Keratinocyte (primary cell): ENCODE measurements around the gene TTC32. TPM values are rescaled to one million over a fixed set of nuclear protein-coding genes. Genes with fewer than 3 reads are reported as not detected.
A peak's percentile ranks its signal among the peaks of the same experiment; 100 is the strongest.

Experiments
- DNase-seq: peaks from one replicate; pipeline ENCODE4 v3.0.0-alpha.2; 2011; ENCODE audit warnings: low read depth, missing footprints, low spot score
- FAIRE-seq: peaks from 2 replicates; lab custom pipeline; 2011; peaks lifted over from hg19 to GRCh38; lab: Jason Lieb, UNC
- H2AFZ ChIP-seq: 2 replicates; pipeline ENCODE4 v1.6.0; 2012; ENCODE audit warnings: low read length, control low read depth, inconsistent platforms; ENCODE audit not compliant: control insufficient read depth
- H3K27ac ChIP-seq: 2 replicates; pipeline ENCODE4 v1.5.1; 2011; ENCODE audit warnings: low read length; ENCODE audit not compliant: control insufficient read depth, insufficient read depth
- H3K27me3 ChIP-seq: 3 replicates; pipeline ENCODE4 v1.6.0; 2011; ENCODE audit warnings: low read length; ENCODE audit not compliant: control insufficient read depth, insufficient read depth; ENCODE audit errors: extremely low read depth
- H3K36me3 ChIP-seq, 2 experiments: 2 replicates in 1 of 2; 3 replicates in 1 of 2; pipeline ENCODE4 v1.5.1; 2011; ENCODE audit warnings: low read length in 2 of 2, mild to moderate bottlenecking in 1 of 2; ENCODE audit not compliant: control insufficient read depth in 2 of 2, insufficient read depth in 2 of 2; ENCODE audit errors: extremely low read depth in 1 of 2
- H3K4me1 ChIP-seq: 3 replicates; pipeline ENCODE4 v1.5.1; 2011; ENCODE audit warnings: low read length; ENCODE audit not compliant: control insufficient read depth, insufficient read depth; ENCODE audit errors: extremely low read depth
- H3K4me2 ChIP-seq: 3 replicates; pipeline ENCODE4 v1.6.0; 2011; ENCODE audit warnings: low read depth, low read length; ENCODE audit not compliant: control insufficient read depth, insufficient read depth; ENCODE audit errors: extremely low read depth
- H3K4me3 ChIP-seq, 3 experiments: fragments of 200-600 bp in 1 of 3; sonication (generic) in 1 of 3; 2 replicates in 2 of 3; 3 replicates in 1 of 3; pipeline ENCODE4 v1.5.1; 2011 to 2016; ENCODE audit warnings: low read length in 3 of 3, mild to moderate bottlenecking in 3 of 3, control low read depth in 2 of 3, inconsistent platforms in 1 of 3, low read depth in 1 of 3, mixed read lengths in 1 of 3, mixed run types in 1 of 3, moderate library complexity in 1 of 3; ENCODE audit not compliant: control insufficient read depth in 2 of 3, insufficient read depth in 2 of 3; ENCODE audit errors: extremely low read depth in 1 of 3
- H3K79me2 ChIP-seq: 2 replicates; pipeline ENCODE4 v1.6.0; 2012; ENCODE audit warnings: low read length; ENCODE audit not compliant: control insufficient read depth, insufficient read depth
- H3K9ac ChIP-seq: 3 replicates; pipeline ENCODE4 v1.6.0; 2011; ENCODE audit warnings: low read length; ENCODE audit not compliant: control insufficient read depth, insufficient read depth; ENCODE audit errors: extremely low read depth
- H3K9me1 ChIP-seq: 3 replicates; pipeline ENCODE4 v1.6.0; 2011; ENCODE audit warnings: low read length; ENCODE audit not compliant: control insufficient read depth, insufficient read depth; ENCODE audit errors: extremely low read depth
- H3K9me3 ChIP-seq: 2 replicates; pipeline ENCODE4 v1.5.1; 2012; ENCODE audit warnings: low read depth, low read length; ENCODE audit not compliant: control insufficient read depth
- H4K20me1 ChIP-seq: 3 replicates; pipeline ENCODE4 v1.6.0; 2011; ENCODE audit warnings: low read length; ENCODE audit not compliant: control insufficient read depth, insufficient read depth; ENCODE audit errors: extremely low read depth
- EZH2 ChIP-seq: IDR thresholded peaks from one replicate; pipeline ENCODE4 v1.6.1; 2012; ENCODE audit warnings: inconsistent platforms, mild to moderate bottlenecking, low read length, moderate library complexity
- dilution Hi-C: fragments of 300-500 bp; cut with MboI; formaldehyde crosslinking; loops from one replicate; pipeline ENCODE4 v1.7.0; 2020; ENCODE audit warnings: low sequenced_read_pairs; ENCODE audit not compliant: extremely low pct_ligation_motif_present
- polyA plus RNA-seq, 5 experiments: library from polyadenylated mRNA; depleted of rRNA in 3 of 5; stranded (reverse) in 3 of 5; stranded (forward) in 1 of 5; unstranded in 1 of 5; fragments of >200 nt; gene quantifications; 1 replicate in 1 of 5; 2 replicates in 3 of 5; 3 replicates in 1 of 5; pipeline versions ENCODE4 v1.2.1 to v1.2.3, GENCODE V29; 2011 to 2012; ENCODE audit warnings: missing spikeins in 2 of 5, low read depth in 1 of 5, low replicate concordance in 1 of 5
- TF ChIP-seq, protein P1 (sequence below), 3 experiments: IDR thresholded peaks in 1 of 3; conservative IDR thresholded peaks in 1 of 3; optimal IDR thresholded peaks in 1 of 3; 2 replicates in 2 of 3; 3 replicates in 1 of 3; pipeline versions ENCODE3 to v1.5.1; 2011; ENCODE audit warnings: low read length in 3 of 3, mild to moderate bottlenecking in 3 of 3, moderate library complexity in 2 of 3, control low read depth in 1 of 3, inconsistent platforms in 1 of 3; ENCODE audit not compliant: insufficient read depth in 2 of 3; ENCODE audit errors: extremely low read depth in 1 of 3

TTC32 gene
- polyA plus RNA-seq, 1 donor (not counting 4 experiments of a cell fraction or from before 2014, with no cell fraction given) = 7.6 TPM

DNA sequence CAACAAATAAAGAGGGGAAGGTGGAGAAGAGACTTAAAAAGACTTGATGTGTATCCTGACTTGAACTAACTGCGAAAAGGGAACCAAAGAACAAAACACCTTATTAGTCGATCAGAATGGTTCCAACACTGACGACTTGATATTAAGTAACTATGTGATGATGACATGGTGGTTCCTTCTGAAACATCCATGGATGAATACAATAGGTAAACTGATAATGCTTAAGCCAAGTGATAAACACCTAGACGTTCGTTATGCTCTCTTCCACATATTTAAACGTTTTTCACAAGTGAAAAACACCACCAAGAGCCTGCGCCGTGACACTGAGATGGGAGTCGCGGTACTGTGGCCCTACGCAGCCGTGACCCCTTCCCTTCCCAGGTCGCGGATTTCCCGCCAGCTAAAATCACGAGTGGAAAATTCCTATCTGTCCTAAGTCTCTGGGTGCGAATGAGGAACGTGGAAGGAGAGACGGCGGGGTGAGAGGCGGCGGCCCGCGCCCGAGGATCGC lies 797 bp downstream of the TTC32 start:
- Histone ChIP-seq H3K9me3 (no peaks in the 10 kb centered on the region), H2AFZ (peak overlapping the region; percentile 96), H3K27me3 (no peaks in the 10 kb centered on the region), H3K9me1 (no peaks in the 10 kb centered on the region), H4K20me1 (no peaks in the 10 kb centered on the region), H3K36me3 (no peaks in the 10 kb centered on the region), H3K9ac (peak overlapping the region; percentile 94), H3K4me2 (peak overlapping the region; percentile 97), H3K79me2 (peaks cover 35% of the 10 kb centered on the region), H3K4me1 (peaks cover 23% of the 10 kb centered on the region), H3K27ac (peak overlapping the region; percentile 99), H3K4me3 (peak overlapping the region; percentile 78 to 93 (median 79))
- FAIRE-seq (no peak), DNase-seq (no peak)
- TF ChIP-seq, protein P1, sequence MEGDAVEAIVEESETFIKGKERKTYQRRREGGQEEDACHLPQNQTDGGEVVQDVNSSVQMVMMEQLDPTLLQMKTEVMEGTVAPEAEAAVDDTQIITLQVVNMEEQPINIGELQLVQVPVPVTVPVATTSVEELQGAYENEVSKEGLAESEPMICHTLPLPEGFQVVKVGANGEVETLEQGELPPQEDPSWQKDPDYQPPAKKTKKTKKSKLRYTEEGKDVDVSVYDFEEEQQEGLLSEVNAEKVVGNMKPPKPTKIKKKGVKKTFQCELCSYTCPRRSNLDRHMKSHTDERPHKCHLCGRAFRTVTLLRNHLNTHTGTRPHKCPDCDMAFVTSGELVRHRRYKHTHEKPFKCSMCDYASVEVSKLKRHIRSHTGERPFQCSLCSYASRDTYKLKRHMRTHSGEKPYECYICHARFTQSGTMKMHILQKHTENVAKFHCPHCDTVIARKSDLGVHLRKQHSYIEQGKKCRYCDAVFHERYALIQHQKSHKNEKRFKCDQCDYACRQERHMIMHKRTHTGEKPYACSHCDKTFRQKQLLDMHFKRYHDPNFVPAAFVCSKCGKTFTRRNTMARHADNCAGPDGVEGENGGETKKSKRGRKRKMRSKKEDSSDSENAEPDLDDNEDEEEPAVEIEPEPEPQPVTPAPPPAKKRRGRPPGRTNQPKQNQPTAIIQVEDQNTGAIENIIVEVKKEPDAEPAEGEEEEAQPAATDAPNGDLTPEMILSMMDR (optimal IDR thresholded peaks at IDR 0.05 in 1 of 3, IDR thresholded peaks at IDR 0.05 in 1 of 3, conservative IDR thresholded peaks at IDR 0.05 in 1 of 3; ENCODE audit: extremely low read depth in 1 of 3, insufficient read depth in 2 of 3, low read length in 3 of 3) = no peak
- no peak for TF ChIP-seq EZH2
- dilution Hi-C loops = no loop called here

DNA sequence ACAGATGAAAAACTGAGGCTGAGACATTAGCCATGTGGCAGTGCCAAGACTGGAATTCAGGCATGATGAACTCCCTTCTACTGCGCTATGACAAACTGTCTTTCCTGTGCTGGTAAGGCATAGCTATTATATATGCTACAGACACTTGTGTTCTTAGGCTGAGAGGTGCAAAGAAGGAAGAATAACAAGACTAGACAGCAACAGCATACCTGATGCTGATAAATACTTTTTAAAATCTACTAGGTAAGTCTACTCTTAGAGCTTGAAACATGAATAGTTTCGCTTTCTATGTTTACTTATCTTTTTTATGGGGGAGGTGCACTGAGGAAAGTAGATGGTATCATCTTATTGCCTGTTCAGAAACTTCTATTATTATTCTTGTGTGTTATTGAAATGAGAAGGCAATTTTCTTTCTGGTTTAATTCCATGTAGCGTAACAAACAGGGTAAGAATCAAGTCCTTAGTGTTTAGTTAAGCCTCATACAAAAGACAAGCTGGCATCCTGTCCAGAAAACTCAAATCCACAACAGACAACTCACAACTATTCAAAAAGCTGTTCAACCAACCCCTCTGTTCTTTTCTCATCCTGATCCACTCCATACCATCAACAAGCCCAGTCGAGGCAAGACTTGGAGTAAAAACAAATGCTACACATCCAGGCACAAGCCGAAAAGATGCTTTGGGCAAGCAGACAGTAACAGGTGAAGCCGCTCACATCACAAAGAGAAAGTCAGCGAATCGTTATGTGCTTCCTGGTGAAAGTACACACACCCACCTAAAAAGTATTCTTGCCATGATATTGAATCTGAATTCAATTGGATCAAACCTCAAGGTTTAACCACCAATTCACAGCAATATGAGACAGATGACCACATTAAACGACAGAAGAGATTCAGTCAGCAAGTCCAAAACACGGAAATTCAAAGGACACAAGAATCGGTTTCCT lies 1.5 kb downstream of the TTC32 start:
- FAIRE-seq = no peak
- no peak for DNase-seq
- H3K79me2 ChIP-seq = peaks cover 38% of the 10 kb centered on the region

More for the DNA sequence above, 1.5 kb downstream of the TTC32 start:
- no peaks in the 10 kb centered on the region for H4K20me1 ChIP-seq
- H3K9me3 ChIP-seq = no peaks in the 10 kb centered on the region
- TF ChIP-seq, protein P1 (optimal IDR thresholded peaks at IDR 0.05 in 1 of 3, IDR thresholded peaks at IDR 0.05 in 1 of 3, conservative IDR thresholded peaks at IDR 0.05 in 1 of 3; ENCODE audit: extremely low read depth in 1 of 3, insufficient read depth in 2 of 3, low read length in 3 of 3) = no peak
- TF ChIP-seq EZH2 = no peak
- H3K4me1 ChIP-seq = peaks cover 23% of the 10 kb centered on the region
- H3K36me3 ChIP-seq = no peaks in the 10 kb centered on the region
- peak overlapping the region; percentile 99 for H3K27ac ChIP-seq
- no peaks in the 10 kb centered on the region for H3K9me1 ChIP-seq
- peak overlapping the region; percentile 96 for H2AFZ ChIP-seq
- dilution Hi-C loops = no loop called here
- peak overlapping the region; percentile 94 for H3K9ac ChIP-seq
- H3K4me2 ChIP-seq = peak overlapping the region; percentile 97
- peak overlapping the region; percentile 78 to 93 (median 79) for H3K4me3 ChIP-seq
- H3K27me3 ChIP-seq = no peaks in the 10 kb centered on the region
